Cardiac fibroblast (primary cell): ENCODE measurements around the gene PLLP.
A peak's percentile ranks its signal among the peaks of the same experiment; 100 is the strongest.
"Not testable (repeated sequence)": the region's sequence is repeated elsewhere in the genome, so short reads cannot be mapped to it uniquely, and the experiment has no call there.

Source experiments
- DNase-seq, 2 donors: peaks; one replicate each; pipeline versions ENCODE4 v3.0.0 to v3.0.0-alpha.2; 2010; ENCODE audit warnings: low read depth in 2 of 2
- H3K4me3 ChIP-seq, 2 donors: replicated peaks in 1 of 2; 1 replicate in 1 of 2; 2 replicates in 1 of 2; pipeline ENCODE4 v1.5.1; 2011; ENCODE audit warnings: low read depth in 2 of 2, low read length in 2 of 2, mild to moderate bottlenecking in 2 of 2, moderate library complexity in 1 of 2
- CTCF ChIP-seq: IDR thresholded peaks from one replicate; pipeline ENCODE4 v1.5.1; 2011; ENCODE audit warnings: low read depth, mild to moderate bottlenecking, low read length, inconsistent platforms

PLLP gene

DNA sequence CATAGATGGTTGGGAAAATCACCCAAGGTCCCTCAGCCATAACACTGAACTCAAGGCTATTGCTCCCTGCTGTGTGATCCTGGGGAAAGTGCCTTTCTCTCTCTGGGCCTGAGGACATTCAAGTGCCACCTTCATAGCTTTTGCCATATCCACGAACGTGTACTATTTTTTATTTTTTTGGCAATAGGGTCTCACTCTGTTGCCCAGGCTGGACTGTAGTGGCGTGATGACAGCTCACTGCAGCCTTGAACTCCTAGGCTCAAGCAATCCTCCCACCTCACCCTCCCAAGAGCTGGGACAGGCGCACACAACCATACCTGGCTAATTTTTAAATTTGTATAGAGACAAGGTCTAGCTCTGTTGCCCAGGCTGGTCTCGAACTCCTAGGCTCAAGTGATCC lies 10.6 kb downstream of the PLLP start:
- no peak for DNase-seq
- TF ChIP-seq CTCF = no peak
- no peak overlapping the region for H3K4me3 ChIP-seq

- H3K4me3 ChIP-seq = no peak overlapping the region
- DNase-seq = no peak
- no peak for TF ChIP-seq CTCF
These were observed 11.1 kb downstream of the PLLP start for GRCh38 chr16:57273359-57273758.

- H3K4me3 ChIP-seq = no peak overlapping the region
- no peak for DNase-seq
- no peak for TF ChIP-seq CTCF
These were observed 12.5 kb downstream of the PLLP start for GRCh38 chr16:57271867-57272495.

- H3K4me3 ChIP-seq = no peak overlapping the region
- DNase-seq = no peak
- no peak for TF ChIP-seq CTCF
These were observed 13.5 kb downstream of the PLLP start for GRCh38 chr16:57271063-57271345.

GRCh38 chr16:57270221-57271062 lies 14.0 kb downstream of the PLLP start:
- no peak overlapping the region for H3K4me3 ChIP-seq
- no peak for DNase-seq
- no peak for TF ChIP-seq CTCF

DNA sequence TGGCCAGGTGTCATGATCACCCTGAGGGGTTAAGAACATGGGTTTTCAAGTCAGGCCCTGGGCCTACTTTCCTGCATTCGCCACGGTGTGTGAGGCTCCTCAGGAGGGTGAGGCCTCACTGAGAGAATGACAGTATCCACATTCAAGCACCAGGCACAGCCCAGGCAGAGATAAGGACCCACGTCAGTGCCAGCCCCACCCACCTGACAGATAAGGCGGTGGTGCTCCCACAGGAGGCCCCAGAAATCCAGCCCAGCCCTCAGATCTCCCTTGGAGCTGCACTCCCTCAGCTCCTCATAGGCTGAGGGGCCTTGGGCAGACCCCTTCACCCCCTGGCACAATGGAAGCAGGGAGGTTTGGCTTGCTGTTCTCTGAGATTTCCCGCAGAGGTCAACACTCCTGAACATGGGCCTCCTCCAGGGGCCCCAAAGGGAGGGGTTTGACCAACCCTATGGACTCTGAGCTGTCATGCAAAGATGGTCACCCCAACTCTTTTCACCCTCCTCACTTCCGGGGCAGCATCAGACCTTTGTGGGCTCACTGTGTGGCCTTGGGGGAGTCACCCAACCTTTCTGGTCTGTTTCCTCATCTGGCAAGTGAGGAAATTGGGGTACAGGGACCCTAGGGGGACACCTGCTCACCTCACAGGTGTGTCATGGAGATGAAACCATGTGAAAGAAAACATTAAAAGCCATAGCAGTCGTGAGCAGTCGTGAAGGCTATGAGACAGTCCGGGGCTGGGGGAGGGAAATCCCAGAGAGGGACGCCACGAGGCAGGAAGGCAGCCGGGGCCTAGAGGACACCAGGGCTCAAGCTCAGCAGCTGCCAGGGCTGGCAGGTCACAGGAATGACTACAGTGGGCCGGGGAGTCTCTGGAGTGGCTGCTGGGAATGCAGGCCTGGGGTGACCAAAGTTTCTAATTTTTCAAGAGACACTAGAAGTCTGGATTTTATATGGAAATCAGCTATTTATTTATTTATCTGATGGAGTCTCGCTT lies 15.4 kb downstream of the PLLP start:
- TF ChIP-seq CTCF = no peak
- DNase-seq = peak in 1 of 2 donors; percentile 72
- no peak overlapping the region for H3K4me3 ChIP-seq

DNA sequence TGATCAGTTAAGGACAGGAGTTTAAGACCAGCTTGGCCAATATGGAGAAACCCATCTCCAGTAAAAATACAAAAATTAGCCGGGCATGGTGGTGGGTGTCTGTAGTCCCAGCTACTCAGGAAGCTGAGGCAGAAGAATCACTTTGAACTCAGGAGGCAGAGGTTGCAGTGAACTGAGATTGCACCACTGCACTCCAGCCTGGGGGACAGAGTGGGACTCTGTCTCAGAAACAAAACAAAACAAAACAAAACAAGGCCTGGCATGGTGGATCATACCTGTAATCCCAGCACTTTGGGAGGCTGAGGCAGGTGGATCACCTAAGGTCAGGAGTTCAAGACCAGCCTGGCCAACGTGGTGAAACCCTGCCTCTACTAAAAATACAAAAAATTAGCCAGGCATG lies 17.1 kb downstream of the PLLP start:
- DNase-seq, H3K4me3 ChIP-seq: not testable (repeated sequence)
